Measurements from ENCODE around the gene PCDH9. TPM values are rescaled to one million over a fixed set of nuclear protein-coding genes. Genes with fewer than 3 reads are reported as not detected.

Gene PCDH9, protein sequence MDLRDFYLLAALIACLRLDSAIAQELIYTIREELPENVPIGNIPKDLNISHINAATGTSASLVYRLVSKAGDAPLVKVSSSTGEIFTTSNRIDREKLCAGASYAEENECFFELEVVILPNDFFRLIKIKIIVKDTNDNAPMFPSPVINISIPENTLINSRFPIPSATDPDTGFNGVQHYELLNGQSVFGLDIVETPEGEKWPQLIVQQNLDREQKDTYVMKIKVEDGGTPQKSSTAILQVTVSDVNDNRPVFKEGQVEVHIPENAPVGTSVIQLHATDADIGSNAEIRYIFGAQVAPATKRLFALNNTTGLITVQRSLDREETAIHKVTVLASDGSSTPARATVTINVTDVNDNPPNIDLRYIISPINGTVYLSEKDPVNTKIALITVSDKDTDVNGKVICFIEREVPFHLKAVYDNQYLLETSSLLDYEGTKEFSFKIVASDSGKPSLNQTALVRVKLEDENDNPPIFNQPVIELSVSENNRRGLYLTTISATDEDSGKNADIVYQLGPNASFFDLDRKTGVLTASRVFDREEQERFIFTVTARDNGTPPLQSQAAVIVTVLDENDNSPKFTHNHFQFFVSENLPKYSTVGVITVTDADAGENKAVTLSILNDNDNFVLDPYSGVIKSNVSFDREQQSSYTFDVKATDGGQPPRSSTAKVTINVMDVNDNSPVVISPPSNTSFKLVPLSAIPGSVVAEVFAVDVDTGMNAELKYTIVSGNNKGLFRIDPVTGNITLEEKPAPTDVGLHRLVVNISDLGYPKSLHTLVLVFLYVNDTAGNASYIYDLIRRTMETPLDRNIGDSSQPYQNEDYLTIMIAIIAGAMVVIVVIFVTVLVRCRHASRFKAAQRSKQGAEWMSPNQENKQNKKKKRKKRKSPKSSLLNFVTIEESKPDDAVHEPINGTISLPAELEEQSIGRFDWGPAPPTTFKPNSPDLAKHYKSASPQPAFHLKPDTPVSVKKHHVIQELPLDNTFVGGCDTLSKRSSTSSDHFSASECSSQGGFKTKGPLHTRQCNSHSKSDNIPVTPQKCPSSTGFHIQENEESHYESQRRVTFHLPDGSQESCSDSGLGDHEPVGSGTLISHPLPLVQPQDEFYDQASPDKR (N-terminal part only)
- total RNA-seq = 2.6 and 3.6 TPM in 2 replicates

DNA sequence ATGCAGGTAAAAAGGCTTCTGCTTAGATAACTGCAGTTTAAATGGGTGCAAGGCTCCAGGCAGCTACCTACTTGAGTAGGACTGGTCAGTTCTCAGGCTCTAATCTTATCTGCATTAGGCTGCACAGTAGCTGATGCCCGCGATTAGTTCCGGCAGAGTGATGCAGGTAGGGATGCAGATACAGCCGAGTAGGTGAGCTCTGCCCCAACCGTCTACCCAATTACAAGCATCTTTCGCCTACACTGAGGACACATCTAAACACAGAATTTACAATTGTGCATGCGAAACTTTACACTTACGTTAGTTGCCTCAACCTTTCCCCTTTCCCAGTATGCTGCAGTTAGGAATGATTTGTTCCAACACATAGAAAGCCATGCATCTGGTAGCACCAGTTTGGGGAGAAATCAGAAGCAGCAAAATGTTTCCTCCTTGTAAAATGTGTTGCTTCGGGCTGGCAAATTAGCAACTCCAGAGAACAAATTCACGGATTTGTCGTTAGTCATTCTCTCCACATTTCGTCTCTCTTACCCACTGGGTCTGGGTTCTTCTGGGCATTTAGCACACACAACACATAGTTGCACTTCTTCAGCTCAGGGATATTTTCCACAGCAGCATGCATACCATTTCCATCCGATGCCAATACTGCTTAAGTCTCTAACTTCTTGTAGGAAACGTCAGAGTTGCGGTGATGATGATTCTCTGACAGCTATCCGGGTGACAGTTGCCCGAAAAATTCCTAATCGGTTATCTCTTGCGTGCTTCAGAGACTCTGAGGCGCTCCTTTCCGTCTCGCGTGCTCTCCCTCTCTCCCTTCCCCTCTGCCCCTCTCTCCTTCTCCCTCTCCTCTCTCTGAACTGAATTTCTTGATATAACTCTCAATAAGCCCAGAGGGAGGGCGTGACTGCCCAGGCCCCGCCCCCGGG, at the start of gene PCDH9:
Gene PCDH9, minus strand, starts transcription at position 856 of the 923 bp plus-strand sequence. CDS start 1,896 bp downstream, outside the sequence.

Measured in smooth muscle cell of the umbilical artery (primary cell).